K562 (cell line): ENCODE measurements around the gene GET4. TPM values are rescaled to one million over a fixed set of nuclear protein-coding genes. Genes with fewer than 3 reads are reported as not detected.

Source experiments
- CAMTA2 ChIP-seq: fragments of 250-450 bp; sonication (Bioruptor Pico); conservative IDR thresholded peaks from 2 replicates; pipeline ENCODE4 v1.5.1; 2022
- DPF2 ChIP-seq: fragments of 450-650 bp; IDR thresholded peaks from 2 replicates; pipeline ENCODE4 v1.6.1; 2016
- E2F3 ChIP-seq: fragments of 250-450 bp; sonication (Bioruptor Pico); IDR thresholded peaks from 2 replicates; pipeline ENCODE4 v1.4.0; 2020; ENCODE audit warnings: mild to moderate bottlenecking
- ZBTB17 ChIP-seq: fragments of 450-650 bp; formaldehyde crosslinking; IDR thresholded peaks from 2 replicates; pipeline ENCODE4 v1.4.0; 2020; ENCODE audit warnings: mild to moderate bottlenecking
- ZC3H11A ChIP-seq: IDR thresholded peaks from 2 replicates; pipeline ENCODE4 v1.6.1; 2012; ENCODE audit warnings: low read depth, low read length, improper control_type of control experiment
- ZFPM2 ChIP-seq: fragments of 250-450 bp; sonication (Bioruptor Pico); IDR thresholded peaks from 2 replicates; pipeline ENCODE4 v1.5.1; 2022; ENCODE audit warnings: mild to moderate bottlenecking
- ZNF785 ChIP-seq: fragments of 250-450 bp; sonication (Bioruptor Pico); IDR thresholded peaks from 2 replicates; pipeline ENCODE4 v1.4.0; 2020; ENCODE audit warnings: mild to moderate bottlenecking
- polyA plus RNA-seq, 8 experiments: library from polyadenylated mRNA; depleted of rRNA in 4 of 8; stranded (reverse) in 5 of 8; unstranded in 3 of 8; fragments of >200 nt; fragmentation: Nextera tagmentation in 2 of 8; fragmentation: Illumina TruSeq in 1 of 8; extraction: Ambion mirVana in 2 of 8; extraction: Trizol in 1 of 8; gene quantifications; 2 replicates each; pipeline versions ENCODE4 v1.2.1 to v1.2.3, GENCODE V29; 2011 to 2014; ENCODE audit warnings: inconsistent platforms in 1 of 8, missing spikeins in 1 of 8
- total RNA-seq, 7 experiments: library from RNA; depleted of rRNA in 6 of 7; stranded (reverse); fragments of >200 nt in 6 of 7; fragmentation: Illumina TruSeq in 2 of 7; extraction: Trizol in 2 of 7; gene quantifications; 2 replicates each; pipeline versions ENCODE4 v1.2.1 to v1.2.3, GENCODE V29; 2011 to 2021; ENCODE audit warnings: low replicate concordance in 1 of 7
- TF ChIP-seq, protein P1 (sequence below): sonication (generic); formaldehyde crosslinking; IDR thresholded peaks from 2 replicates; pipeline ENCODE4 v1.8.1; 2023; ENCODE audit warnings: mild to moderate bottlenecking, missing genetic modification reagents
- TF ChIP-seq, protein P2 (sequence below): sonication (generic); formaldehyde crosslinking; IDR thresholded peaks from 2 replicates; pipeline ENCODE4 v1.4.0; 2020; ENCODE audit warnings: mild to moderate bottlenecking, missing genetic modification reagents
- TF ChIP-seq, protein P3 (sequence below), 2 experiments: fragments of 450-650 bp; formaldehyde crosslinking in 1 of 2; IDR thresholded peaks; 2 replicates each; pipeline versions ENCODE4 v1.4.0 to v1.6.1; 2014 to 2020; ENCODE audit warnings: mild to moderate bottlenecking in 2 of 2, borderline replicate concordance in 1 of 2, low read depth in 1 of 2
- TF ChIP-seq, protein P4 (sequence below), 2 experiments: fragments of 200-800 bp in 1 of 2; sonication (Bioruptor generic) in 1 of 2; sonication (generic) in 1 of 2; formaldehyde crosslinking in 1 of 2; IDR thresholded peaks in 1 of 2; conservative IDR thresholded peaks in 1 of 2; 2 replicates each; pipeline versions ENCODE4 v1.5.0 to v1.6.1; 2016 to 2020; ENCODE audit warnings: missing compliant biosample characterization in 1 of 2, missing genetic modification characterization in 1 of 2, missing genetic modification reagents in 1 of 2

GET4 gene
- total and polyA plus RNA-seq, 9 of the 15 experiments (the other 6 are each of a cell fraction or from before 2014, with no cell fraction given): 0.99 to 122 (median 40.4) TPM

DNA sequence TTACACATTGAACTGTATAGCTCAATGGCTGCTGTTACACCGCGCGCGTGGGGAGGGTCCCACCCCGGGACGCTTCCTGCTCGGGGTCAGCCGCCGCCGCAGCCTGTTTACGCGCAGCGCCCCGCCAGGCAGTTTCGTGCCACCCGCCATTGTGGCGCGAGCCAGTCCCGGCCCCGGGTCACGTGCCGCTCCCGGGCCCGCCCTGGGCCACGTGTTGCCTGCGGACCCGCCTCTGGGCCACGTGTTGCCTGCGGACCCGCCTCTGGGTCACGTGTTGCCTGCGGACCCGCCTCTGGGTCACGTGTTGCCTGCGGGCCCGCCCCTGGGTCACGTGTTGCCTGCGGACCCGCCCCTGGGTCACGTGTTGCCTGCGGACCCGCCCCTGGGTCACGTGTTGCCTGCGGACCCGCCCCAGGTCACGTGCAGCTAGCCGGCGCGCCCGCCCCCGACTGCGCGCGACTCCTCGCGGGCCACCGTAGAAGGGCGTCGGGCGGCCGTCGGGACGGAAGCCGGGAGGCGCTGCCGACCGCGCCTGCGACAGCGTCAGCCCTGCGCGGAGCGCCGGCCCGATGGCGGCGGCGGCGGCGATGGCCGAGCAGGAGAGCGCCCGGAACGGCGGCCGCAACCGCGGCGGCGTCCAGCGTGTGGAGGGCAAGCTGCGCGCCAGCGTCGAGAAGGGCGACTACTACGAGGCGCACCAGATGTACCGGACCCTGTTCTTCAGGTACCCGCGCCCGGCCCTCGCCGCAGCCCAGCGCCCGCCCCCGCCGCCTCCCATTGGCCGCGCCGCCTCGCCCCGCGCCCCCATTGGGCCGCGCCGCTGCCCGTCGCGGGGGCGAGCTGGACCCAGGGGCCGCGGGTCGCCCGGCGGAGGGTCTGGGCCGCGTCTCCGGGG is at the start of gene GET4 (continued):
- TF ChIP-seq, protein P1, sequence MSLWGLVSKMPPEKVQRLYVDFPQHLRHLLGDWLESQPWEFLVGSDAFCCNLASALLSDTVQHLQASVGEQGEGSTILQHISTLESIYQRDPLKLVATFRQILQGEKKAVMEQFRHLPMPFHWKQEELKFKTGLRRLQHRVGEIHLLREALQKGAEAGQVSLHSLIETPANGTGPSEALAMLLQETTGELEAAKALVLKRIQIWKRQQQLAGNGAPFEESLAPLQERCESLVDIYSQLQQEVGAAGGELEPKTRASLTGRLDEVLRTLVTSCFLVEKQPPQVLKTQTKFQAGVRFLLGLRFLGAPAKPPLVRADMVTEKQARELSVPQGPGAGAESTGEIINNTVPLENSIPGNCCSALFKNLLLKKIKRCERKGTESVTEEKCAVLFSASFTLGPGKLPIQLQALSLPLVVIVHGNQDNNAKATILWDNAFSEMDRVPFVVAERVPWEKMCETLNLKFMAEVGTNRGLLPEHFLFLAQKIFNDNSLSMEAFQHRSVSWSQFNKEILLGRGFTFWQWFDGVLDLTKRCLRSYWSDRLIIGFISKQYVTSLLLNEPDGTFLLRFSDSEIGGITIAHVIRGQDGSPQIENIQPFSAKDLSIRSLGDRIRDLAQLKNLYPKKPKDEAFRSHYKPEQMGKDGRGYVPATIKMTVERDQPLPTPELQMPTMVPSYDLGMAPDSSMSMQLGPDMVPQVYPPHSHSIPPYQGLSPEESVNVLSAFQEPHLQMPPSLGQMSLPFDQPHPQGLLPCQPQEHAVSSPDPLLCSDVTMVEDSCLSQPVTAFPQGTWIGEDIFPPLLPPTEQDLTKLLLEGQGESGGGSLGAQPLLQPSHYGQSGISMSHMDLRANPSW (CRISPR knock-in tag): peak; percentile 98
- TF ChIP-seq, protein P2, sequence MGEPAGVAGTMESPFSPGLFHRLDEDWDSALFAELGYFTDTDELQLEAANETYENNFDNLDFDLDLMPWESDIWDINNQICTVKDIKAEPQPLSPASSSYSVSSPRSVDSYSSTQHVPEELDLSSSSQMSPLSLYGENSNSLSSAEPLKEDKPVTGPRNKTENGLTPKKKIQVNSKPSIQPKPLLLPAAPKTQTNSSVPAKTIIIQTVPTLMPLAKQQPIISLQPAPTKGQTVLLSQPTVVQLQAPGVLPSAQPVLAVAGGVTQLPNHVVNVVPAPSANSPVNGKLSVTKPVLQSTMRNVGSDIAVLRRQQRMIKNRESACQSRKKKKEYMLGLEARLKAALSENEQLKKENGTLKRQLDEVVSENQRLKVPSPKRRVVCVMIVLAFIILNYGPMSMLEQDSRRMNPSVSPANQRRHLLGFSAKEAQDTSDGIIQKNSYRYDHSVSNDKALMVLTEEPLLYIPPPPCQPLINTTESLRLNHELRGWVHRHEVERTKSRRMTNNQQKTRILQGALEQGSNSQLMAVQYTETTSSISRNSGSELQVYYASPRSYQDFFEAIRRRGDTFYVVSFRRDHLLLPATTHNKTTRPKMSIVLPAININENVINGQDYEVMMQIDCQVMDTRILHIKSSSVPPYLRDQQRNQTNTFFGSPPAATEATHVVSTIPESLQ: peak; percentile 90
- TF ChIP-seq CAMTA2 (CRISPR knock-in tag) (no peak), ZFPM2 (CRISPR knock-in tag) (no peak), ZC3H11A (0 out of 2 replicates have a peak, but pooled peaks have one; percentile 60), ZBTB17 (CRISPR knock-in tag) (peak; percentile 68; the same call in 1 of the 2 replicates), ZNF785 (no peak), E2F3 (CRISPR knock-in tag) (peak; percentile 54; the same call in 1 of the 2 replicates), DPF2 (0 out of 2 replicates have a peak, but pooled peaks have one; percentile 4)
- TF ChIP-seq, protein P3, sequence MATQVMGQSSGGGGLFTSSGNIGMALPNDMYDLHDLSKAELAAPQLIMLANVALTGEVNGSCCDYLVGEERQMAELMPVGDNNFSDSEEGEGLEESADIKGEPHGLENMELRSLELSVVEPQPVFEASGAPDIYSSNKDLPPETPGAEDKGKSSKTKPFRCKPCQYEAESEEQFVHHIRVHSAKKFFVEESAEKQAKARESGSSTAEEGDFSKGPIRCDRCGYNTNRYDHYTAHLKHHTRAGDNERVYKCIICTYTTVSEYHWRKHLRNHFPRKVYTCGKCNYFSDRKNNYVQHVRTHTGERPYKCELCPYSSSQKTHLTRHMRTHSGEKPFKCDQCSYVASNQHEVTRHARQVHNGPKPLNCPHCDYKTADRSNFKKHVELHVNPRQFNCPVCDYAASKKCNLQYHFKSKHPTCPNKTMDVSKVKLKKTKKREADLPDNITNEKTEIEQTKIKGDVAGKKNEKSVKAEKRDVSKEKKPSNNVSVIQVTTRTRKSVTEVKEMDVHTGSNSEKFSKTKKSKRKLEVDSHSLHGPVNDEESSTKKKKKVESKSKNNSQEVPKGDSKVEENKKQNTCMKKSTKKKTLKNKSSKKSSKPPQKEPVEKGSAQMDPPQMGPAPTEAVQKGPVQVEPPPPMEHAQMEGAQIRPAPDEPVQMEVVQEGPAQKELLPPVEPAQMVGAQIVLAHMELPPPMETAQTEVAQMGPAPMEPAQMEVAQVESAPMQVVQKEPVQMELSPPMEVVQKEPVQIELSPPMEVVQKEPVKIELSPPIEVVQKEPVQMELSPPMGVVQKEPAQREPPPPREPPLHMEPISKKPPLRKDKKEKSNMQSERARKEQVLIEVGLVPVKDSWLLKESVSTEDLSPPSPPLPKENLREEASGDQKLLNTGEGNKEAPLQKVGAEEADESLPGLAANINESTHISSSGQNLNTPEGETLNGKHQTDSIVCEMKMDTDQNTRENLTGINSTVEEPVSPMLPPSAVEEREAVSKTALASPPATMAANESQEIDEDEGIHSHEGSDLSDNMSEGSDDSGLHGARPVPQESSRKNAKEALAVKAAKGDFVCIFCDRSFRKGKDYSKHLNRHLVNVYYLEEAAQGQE (IDR thresholded peaks at IDR 0.05; ENCODE audit: borderline replicate concordance): peak; percentile 97
- TF ChIP-seq, protein P3 (CRISPR knock-in tag; IDR thresholded peaks at IDR 0.05; ENCODE audit: low read depth): peak; percentile 62; the same call in 1 of the 2 replicates
- TF ChIP-seq, protein P4, sequence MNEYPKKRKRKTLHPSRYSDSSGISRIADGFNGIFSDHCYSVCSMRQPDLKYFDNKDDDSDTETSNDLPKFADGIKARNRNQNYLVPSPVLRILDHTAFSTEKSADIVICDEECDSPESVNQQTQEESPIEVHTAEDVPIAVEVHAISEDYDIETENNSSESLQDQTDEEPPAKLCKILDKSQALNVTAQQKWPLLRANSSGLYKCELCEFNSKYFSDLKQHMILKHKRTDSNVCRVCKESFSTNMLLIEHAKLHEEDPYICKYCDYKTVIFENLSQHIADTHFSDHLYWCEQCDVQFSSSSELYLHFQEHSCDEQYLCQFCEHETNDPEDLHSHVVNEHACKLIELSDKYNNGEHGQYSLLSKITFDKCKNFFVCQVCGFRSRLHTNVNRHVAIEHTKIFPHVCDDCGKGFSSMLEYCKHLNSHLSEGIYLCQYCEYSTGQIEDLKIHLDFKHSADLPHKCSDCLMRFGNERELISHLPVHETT (CRISPR knock-in tag; conservative IDR thresholded peaks at IDR 0.05 in 1 of 2, IDR thresholded peaks at IDR 0.05 in 1 of 2): peak in 1 of 2 experiments; percentile 96; a peak in 2 of 4 replicates
